GM11168 (cell line): ENCODE results near the gene VPS54.
"Not testable (repeated sequence)": the region's sequence is repeated elsewhere in the genome, so short reads cannot be mapped to it uniquely, and the experiment has no call there.

Experiments
- in situ Hi-C: fragments of 300-500 bp; cut with MboI; formaldehyde crosslinking; loops from one replicate; pipeline ENCODE4 v1.12.0; 2022; ENCODE audit warnings: low sequenced_read_pairs; ENCODE audit not compliant: unreplicated experiment

Gene VPS54

GRCh38 chr2:63950414-63950813 lies 68.8 kb downstream of the VPS54 start:
- in situ Hi-C loops: no loop called here

DNA sequence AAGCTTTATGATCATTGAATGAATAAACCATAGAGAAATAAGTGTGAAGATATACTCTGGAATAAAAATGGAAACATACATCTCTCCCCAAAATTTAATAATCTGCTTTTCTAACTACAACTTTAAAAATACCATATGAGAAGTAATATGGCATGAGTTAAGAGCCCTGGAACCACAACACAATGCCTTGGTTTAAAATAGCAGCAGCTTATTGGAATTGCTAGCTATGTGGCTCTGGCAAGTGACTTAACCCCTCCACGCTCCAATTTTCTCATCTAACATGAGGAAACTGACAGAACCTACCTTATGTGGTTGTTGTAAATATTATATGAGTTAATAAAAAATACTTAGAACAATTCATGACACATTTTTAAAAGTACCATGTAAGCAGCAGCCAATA lies 76.4 kb downstream of the VPS54 start:
- in situ Hi-C loops: no loop called here

- in situ Hi-C loops: not testable (repeated sequence)
Observed at GRCh38 chr2:63932104-63932503, 87.1 kb downstream of the VPS54 start.

GRCh38 chr2:63926815-63927214 lies 92.4 kb downstream of the VPS54 start:
- in situ Hi-C loops: no loop called here

- in situ Hi-C loops: no loop called here
Observed at GRCh38 chr2:63914311-63914710, 104.9 kb downstream of the VPS54 start.

GRCh38 chr2:63903003-63903402 lies 116.2 kb downstream of the VPS54 start:
- in situ Hi-C loops: no loop called here

- in situ Hi-C loops: no loop called here
Observed at GRCh38 chr2:63902149-63902548, 117.1 kb downstream of the VPS54 start.

- in situ Hi-C loops: no loop called here
Observed at GRCh38 chr2:63899639-63900038, 119.6 kb downstream of the VPS54 start.

- in situ Hi-C loops: no loop called here
Observed at GRCh38 chr2:63898839-63899238, 120.4 kb downstream of the VPS54 start.

DNA sequence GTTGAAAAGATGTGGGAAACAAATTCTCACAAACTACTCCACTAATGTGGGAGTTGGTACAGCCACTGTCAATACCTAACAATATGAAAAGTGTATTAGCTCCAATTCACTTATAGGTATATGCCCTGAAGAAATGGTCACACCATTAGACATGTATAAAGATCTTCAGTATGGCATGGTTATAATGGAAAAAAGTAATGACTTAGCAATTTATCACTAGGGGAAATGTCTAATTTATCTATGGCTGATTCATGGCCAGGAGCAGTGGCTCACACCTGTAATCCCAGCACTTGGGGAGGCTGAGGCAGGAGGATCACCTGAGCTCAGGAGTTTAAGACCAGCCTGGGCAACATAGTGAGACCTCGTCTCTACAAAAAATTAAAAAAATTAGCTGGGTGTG lies 125.1 kb downstream of the VPS54 start:
- in situ Hi-C loops: no loop called here

DNA sequence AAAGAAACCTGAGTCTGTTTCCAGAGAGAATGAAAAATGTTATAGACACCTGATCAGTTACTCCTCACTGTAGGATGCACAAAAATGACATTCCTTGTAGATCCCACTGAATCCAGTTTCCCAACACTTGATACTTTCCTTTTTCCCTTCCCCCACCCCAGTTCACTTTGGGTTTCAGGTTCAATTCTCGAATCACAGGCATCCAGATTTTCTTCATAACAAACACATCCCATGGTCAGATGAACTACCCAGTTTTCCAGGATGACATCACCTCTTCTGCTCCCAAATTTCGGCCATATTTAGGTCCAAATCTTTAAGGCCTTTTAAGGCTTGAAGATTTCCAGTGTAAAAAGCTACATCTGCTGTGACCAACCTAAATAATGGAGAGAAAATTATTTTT lies 126.1 kb downstream of the VPS54 start:
- in situ Hi-C loops: no loop called here

GRCh38 chr2:63891488-63892030 lies 127.7 kb downstream of the VPS54 start:
- in situ Hi-C loops: no loop called here

DNA sequence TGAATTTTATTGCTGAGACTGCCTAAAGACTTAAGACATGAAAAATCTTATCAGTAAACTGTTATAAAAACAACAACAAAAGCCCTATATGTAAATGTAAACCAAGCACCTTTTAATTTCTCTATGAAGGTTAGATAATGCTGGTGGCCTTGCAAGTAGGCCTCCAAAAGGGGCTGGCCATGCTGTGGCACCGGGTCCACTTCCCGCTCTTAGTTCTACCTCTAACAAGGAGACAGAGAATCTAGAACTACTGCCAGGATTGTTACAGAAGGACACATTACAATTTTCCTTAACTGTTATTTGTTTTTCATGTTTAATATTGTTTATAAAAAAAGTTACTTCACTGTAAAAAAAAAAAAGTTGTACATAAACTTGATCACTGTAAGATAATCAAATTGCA lies 128.6 kb downstream of the VPS54 start:
- in situ Hi-C loops: no loop called here

DNA sequence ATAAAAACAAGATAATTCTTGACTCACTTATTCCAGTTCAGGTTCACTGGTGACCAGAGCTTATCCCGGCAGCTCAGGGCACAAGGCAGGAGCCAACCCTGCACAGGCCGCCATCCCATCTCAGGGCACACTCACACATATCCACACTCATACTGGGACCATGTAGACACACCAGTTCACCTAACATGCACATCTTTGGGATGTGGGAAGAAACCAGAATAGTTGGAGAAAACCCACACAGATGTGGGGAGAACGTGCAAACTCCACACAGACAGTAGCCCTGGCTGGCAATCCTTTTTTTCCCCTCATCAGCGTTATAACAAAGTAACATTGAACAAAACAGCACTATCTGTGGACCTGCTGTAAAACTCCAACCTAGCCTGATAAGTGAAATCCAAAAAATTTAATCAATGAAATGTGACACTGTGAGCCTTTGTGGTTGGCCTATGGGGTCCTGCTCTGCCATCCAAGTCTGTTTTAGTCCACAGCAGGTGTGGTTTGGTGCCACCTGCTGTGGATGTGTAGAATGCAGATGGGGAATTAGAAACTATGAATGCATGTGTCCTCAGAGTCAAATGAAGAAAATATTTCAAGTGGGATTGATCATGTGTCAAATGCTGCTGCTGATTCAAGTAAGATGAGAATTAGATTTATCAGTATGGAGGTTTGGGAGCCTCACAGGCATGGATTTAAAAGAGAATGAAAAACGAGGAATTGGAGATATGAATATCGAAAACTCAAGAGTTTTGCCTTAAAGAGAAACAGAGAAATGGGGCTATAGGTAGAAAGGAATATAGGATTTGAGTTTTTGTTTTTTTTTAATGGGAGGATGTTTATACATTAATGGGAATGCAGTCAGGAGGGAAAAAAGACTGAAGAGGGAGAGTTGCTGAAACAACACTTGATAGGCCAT lies 130.5 kb downstream of the VPS54 start:
- in situ Hi-C loops: no loop called here

GRCh38 chr2:63888053-63888452 lies 131.2 kb downstream of the VPS54 start:
- in situ Hi-C loops: no loop called here

DNA sequence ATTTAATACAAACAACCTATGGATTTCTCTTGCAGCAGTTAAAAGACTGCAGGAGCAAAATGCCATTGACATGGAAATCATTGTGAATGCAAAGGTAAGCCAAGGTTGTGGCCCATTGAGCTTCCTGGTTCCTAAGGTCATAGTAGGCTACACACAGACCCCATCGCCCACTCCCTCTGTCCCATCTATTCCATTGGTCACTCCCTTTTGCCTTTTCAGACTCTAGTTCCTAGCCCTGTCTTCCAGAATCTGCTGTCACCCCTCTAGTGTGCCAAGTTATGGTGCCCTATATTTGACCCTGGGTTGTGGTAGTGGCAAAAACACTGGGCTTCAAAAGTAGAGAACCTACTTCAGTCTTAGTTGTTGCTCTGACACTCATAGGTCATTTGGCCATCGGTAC lies 132.8 kb downstream of the VPS54 start:
- in situ Hi-C loops: no loop called here

DNA sequence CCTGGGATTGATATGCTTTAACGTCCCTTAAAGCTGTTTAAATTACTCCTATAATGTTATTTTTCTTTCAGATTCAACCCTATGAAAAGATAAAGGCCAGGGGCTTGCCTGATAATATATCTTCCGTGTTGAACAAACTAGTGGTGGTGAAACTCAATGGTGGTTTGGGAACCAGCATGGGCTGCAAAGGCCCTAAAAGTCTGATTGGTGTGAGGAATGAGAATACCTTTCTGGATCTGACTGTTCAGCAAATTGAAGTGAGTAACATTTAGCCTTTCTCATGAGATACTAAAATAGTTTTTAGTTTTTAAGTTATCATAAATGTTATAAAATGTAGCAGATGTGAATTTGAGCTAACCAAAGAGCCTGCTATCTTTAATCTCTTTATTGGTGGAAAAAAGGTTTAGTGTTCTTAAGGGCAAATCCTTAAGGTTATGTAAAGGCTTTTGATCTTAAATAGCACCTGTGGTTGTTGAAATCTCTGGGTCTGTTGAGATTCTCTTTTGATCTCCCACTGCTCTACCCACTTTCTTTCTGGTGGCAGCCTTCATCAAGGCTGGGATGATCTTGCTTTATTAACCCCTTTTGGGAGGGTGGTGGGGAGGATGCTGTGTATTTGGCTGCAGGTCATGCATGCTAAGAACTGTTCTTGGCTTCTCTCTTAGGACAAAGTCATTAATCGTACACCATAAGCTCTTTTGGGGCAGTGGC lies 136.7 kb downstream of the VPS54 start:
- in situ Hi-C loops: no loop called here

- in situ Hi-C loops: no loop called here
Observed at GRCh38 chr2:63881205-63881604, 138.0 kb downstream of the VPS54 start.

- in situ Hi-C loops: no loop called here
Observed at GRCh38 chr2:63880625-63881024, 138.6 kb downstream of the VPS54 start.

GRCh38 chr2:63879876-63880433 lies 139.3 kb downstream of the VPS54 start:
- in situ Hi-C loops: no loop called here

DNA sequence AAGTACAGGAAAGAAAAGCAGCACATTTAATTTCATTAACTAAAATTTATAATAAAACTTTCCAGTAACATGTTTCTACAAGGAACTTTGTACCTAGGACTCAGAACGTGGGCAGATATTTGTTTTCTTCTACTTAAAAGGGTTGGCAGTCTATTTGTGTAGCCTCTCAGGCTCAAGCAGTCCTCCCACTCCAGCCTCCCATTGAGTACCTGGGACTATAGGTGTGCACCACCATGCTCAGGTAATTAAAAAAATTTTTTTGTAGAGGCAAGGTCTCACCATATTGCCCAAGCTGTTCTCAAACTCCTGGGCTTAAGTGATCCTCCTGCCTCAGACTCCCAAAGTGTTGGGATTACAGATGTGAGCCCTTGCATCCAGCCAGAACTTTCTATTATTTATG lies 140.7 kb downstream of the VPS54 start:
- in situ Hi-C loops: no loop called here
